Neural cell (in vitro differentiated cells): ENCODE results near the gene SPATA13. TPM values are rescaled to one million over a fixed set of nuclear protein-coding genes. Genes with fewer than 3 reads are reported as not detected.

ENCODE experiments used
- H2AFZ ChIP-seq: fragments of 200-600, 300-800 bp; sonication (generic), shearing (Covaris generic); 2 replicates; pipeline ENCODE4 v1.6.0; 2014; ENCODE audit warnings: low read depth, mild to moderate bottlenecking, antibody characterized with exemption, low read length, moderate library complexity
- H3F3A ChIP-seq: fragments of 200-600 bp; shearing (Covaris generic); 2 replicates; pipeline ENCODE4 v1.6.1; 2016; ENCODE audit warnings: mild to moderate bottlenecking, moderate library complexity, mixed read lengths, antibody characterized with exemption, low read length; ENCODE audit not compliant: insufficient read depth, poor library complexity, severe bottlenecking
- H3K27ac ChIP-seq: fragments of 200-600, 300-800 bp; sonication (generic), shearing (Covaris generic); 2 replicates; pipeline ENCODE4 v1.5.1; 2014; ENCODE audit warnings: mild to moderate bottlenecking, low read length, moderate library complexity
- H3K27me3 ChIP-seq: fragments of 300-800, 200-600 bp; sonication (generic), shearing (Covaris generic); 2 replicates; pipeline ENCODE4 v1.6.0; 2014; ENCODE audit warnings: mild to moderate bottlenecking, low read depth, low read length, moderate library complexity; ENCODE audit not compliant: insufficient read depth
- H3K36me3 ChIP-seq: fragments of 300-800, 200-600 bp; sonication (generic), shearing (Covaris generic); 2 replicates; pipeline ENCODE4 v1.5.1; 2014; ENCODE audit warnings: mild to moderate bottlenecking, antibody characterized with exemption, low read length, moderate library complexity; ENCODE audit not compliant: insufficient read depth
- H3K4me2 ChIP-seq: fragments of 300-800, 200-600 bp; sonication (generic), shearing (Covaris generic); 2 replicates; pipeline ENCODE4 v1.6.0; 2014; ENCODE audit warnings: mild to moderate bottlenecking, low read length
- H3K4me3 ChIP-seq: fragments of 300-800, 200-600 bp; sonication (generic), shearing (Covaris generic); 2 replicates; pipeline ENCODE4 v1.5.1; 2014; ENCODE audit warnings: mild to moderate bottlenecking, low read length, moderate library complexity
- H3K79me2 ChIP-seq: fragments of 200-600 bp; shearing (Covaris generic); replicated peaks from 2 replicates; pipeline ENCODE4 v1.6.0; 2014; ENCODE audit warnings: mild to moderate bottlenecking, low read length, moderate library complexity; ENCODE audit not compliant: insufficient read depth
- H3K9ac ChIP-seq: fragments of 300-800, 200-600 bp; sonication (generic), shearing (Covaris generic); 2 replicates; pipeline ENCODE4 v1.6.1; 2016; ENCODE audit warnings: mild to moderate bottlenecking, low read length, mixed read lengths
- H3K9me2 ChIP-seq: fragments of 200-600 bp; shearing (Covaris generic); 2 replicates; pipeline ENCODE4 v1.6.1; 2016; ENCODE audit warnings: mild to moderate bottlenecking, low read length, mixed read lengths; ENCODE audit not compliant: insufficient read depth
- H3K9me3 ChIP-seq: fragments of 200-600, 300-800 bp; sonication (generic), shearing (Covaris generic); 2 replicates; pipeline ENCODE4 v1.6.1; 2016; ENCODE audit warnings: mild to moderate bottlenecking, mixed run types, low read length, moderate library complexity, mixed read lengths
- H4K20me1 ChIP-seq: fragments of 200-600 bp; shearing (Covaris generic); 2 replicates; pipeline ENCODE4 v1.6.1; 2016; ENCODE audit warnings: mild to moderate bottlenecking, mixed run types; ENCODE audit not compliant: insufficient read depth
- CTCF ChIP-seq: fragments of 450-650 bp; IDR thresholded peaks from 2 replicates; pipeline ENCODE4 v1.5.1; 2014; ENCODE audit warnings: antibody characterized with exemption, mild to moderate bottlenecking, moderate library complexity; ENCODE audit not compliant: poor library complexity, severe bottlenecking
- EP300 ChIP-seq: fragments of 450-650 bp; conservative IDR thresholded peaks from 2 replicates; pipeline ENCODE4 v1.6.1; 2014; ENCODE audit warnings: antibody characterized with exemption, mild to moderate bottlenecking, moderate library complexity; ENCODE audit not compliant: poor library complexity, severe bottlenecking
- EZH2 ChIP-seq: fragments of 200-600, 300-800 bp; shearing (Covaris generic), sonication (generic); IDR thresholded peaks from 2 replicates; pipeline ENCODE4 v1.6.1; 2014; ENCODE audit warnings: antibody characterized with exemption, low read length, borderline replicate concordance, mild to moderate bottlenecking; ENCODE audit not compliant: insufficient read depth, poor library complexity, severe bottlenecking
- MXI1 ChIP-seq: fragments of 450-650 bp; conservative IDR thresholded peaks from 2 replicates; pipeline ENCODE4 v1.6.1; 2014; ENCODE audit warnings: antibody characterized with exemption, mild to moderate bottlenecking; ENCODE audit not compliant: poor library complexity, severe bottlenecking
- POLR2AphosphoS5 ChIP-seq: IDR thresholded peaks from 2 replicates; pipeline ENCODE4 v1.6.1; 2012
- RAD21 ChIP-seq: fragments of 450-650 bp; conservative IDR thresholded peaks from 2 replicates; pipeline ENCODE4 v1.6.1; 2014; ENCODE audit warnings: antibody characterized with exemption, mild to moderate bottlenecking, moderate library complexity
- SMC3 ChIP-seq: fragments of 450-650 bp; conservative IDR thresholded peaks from 2 replicates; pipeline ENCODE4 v1.6.1; 2014; ENCODE audit warnings: antibody characterized with exemption, mild to moderate bottlenecking, moderate library complexity; ENCODE audit not compliant: poor library complexity
- TAF1 ChIP-seq: IDR thresholded peaks from 2 replicates; pipeline ENCODE4 v1.6.1; 2012; ENCODE audit warnings: low read depth
- polyA plus RNA-seq: library from polyadenylated mRNA; depleted of rRNA; stranded (reverse); fragments of >200 nt; gene quantifications from 2 replicates; pipeline ENCODE4 v1.2.3, GENCODE V29; 2014
- TF ChIP-seq, protein P1 (sequence below): IDR thresholded peaks from 2 replicates; pipeline ENCODE4 v1.6.1; 2012; ENCODE audit warnings: borderline replicate concordance

SPATA13 gene
- polyA plus RNA-seq, 1 donor from 2014 or later: 15.5 TPM

- H3K79me2 ChIP-seq: no peaks in the 10 kb centered on the region
- no peaks in the 10 kb centered on the region for H3K9me3 ChIP-seq
- no peaks in the 10 kb centered on the region for H3K9me2 ChIP-seq
- no peaks in the 10 kb centered on the region for H3K27me3 ChIP-seq
- H3K4me3 ChIP-seq: no peak overlapping the region
- no peak overlapping the region for H3K27ac ChIP-seq
- no peaks in the 10 kb centered on the region for H4K20me1 ChIP-seq
- no peak overlapping the region for H3K4me2 ChIP-seq
- TF ChIP-seq EP300: no peak
- no peak for TF ChIP-seq TAF1
- TF ChIP-seq SMC3: no peak
- TF ChIP-seq RAD21: no peak
- no peak for TF ChIP-seq CTCF
- TF ChIP-seq EZH2: no peak
- no peak for TF ChIP-seq POLR2AphosphoS5
- no peak for TF ChIP-seq MXI1
- TF ChIP-seq, protein P1, sequence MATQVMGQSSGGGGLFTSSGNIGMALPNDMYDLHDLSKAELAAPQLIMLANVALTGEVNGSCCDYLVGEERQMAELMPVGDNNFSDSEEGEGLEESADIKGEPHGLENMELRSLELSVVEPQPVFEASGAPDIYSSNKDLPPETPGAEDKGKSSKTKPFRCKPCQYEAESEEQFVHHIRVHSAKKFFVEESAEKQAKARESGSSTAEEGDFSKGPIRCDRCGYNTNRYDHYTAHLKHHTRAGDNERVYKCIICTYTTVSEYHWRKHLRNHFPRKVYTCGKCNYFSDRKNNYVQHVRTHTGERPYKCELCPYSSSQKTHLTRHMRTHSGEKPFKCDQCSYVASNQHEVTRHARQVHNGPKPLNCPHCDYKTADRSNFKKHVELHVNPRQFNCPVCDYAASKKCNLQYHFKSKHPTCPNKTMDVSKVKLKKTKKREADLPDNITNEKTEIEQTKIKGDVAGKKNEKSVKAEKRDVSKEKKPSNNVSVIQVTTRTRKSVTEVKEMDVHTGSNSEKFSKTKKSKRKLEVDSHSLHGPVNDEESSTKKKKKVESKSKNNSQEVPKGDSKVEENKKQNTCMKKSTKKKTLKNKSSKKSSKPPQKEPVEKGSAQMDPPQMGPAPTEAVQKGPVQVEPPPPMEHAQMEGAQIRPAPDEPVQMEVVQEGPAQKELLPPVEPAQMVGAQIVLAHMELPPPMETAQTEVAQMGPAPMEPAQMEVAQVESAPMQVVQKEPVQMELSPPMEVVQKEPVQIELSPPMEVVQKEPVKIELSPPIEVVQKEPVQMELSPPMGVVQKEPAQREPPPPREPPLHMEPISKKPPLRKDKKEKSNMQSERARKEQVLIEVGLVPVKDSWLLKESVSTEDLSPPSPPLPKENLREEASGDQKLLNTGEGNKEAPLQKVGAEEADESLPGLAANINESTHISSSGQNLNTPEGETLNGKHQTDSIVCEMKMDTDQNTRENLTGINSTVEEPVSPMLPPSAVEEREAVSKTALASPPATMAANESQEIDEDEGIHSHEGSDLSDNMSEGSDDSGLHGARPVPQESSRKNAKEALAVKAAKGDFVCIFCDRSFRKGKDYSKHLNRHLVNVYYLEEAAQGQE: no peak
- no peaks in the 10 kb centered on the region for H3K36me3 ChIP-seq
- no peak overlapping the region for H2AFZ ChIP-seq
- no peaks in the 10 kb centered on the region for H3F3A ChIP-seq
- no peak overlapping the region for H3K9ac ChIP-seq
These were observed 6.4 kb upstream of the SPATA13 start for GRCh38 chr13:24153979-24154701.

DNA sequence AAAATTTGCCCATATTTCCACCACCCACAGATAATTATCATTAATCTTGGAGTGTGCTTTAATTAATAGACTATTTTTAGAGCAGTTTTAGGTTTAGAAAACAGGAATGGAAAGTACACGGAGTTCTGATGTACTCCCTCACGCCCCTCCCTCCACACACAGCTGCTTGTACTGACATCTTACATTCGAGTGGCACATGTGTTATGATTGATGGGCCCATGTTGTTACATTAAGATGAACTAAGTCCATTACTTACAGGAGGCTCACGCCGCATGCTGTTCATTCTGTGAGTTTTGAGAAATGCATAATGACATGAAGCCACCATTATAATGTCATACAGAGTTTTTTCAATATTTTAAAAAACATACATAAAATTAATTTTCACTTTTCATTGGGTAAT lies 1.2 kb upstream of the SPATA13 start:
- no peaks in the 10 kb centered on the region for H3K36me3 ChIP-seq
- H3K4me2 ChIP-seq: no peak overlapping the region
- no peak overlapping the region for H3K9ac ChIP-seq
- no peaks in the 10 kb centered on the region for H4K20me1 ChIP-seq
- H3K27ac ChIP-seq: peak overlapping the region; percentile 71
- H3K27me3 ChIP-seq: peaks cover 4% of the 10 kb centered on the region
- H3K9me2 ChIP-seq: no peaks in the 10 kb centered on the region
- peaks cover 24% of the 10 kb centered on the region for H3K79me2 ChIP-seq
- no peak overlapping the region for H3K4me3 ChIP-seq
- H3K9me3 ChIP-seq: no peaks in the 10 kb centered on the region
- H2AFZ ChIP-seq: no peak overlapping the region
- TF ChIP-seq, protein P1: no peak
- no peak for TF ChIP-seq SMC3
- peak; percentile 42 for TF ChIP-seq EP300
- TF ChIP-seq MXI1: no peak
- no peak for TF ChIP-seq CTCF
- no peak for TF ChIP-seq TAF1
- TF ChIP-seq RAD21: no peak
- TF ChIP-seq POLR2AphosphoS5: peak; percentile 56
- TF ChIP-seq EZH2: no peak
- peaks cover 6% of the 10 kb centered on the region for H3F3A ChIP-seq
